GM19395 (cell line): Measurements from ENCODE around the gene FOXF2.

Source experiments
- ATAC-seq: cut with Tn5 transposase; IDR thresholded peaks from one replicate; pipeline ENCODE4 v1.9.1; 2021; ENCODE audit warnings: mild to moderate bottlenecking, moderate library complexity; ENCODE audit not compliant: unreplicated experiment

The FOXF2 gene

GRCh38 chr6:1390133-1390945 is 963 bp downstream of the FOXF2 start:
- no peak for ATAC-seq

DNA sequence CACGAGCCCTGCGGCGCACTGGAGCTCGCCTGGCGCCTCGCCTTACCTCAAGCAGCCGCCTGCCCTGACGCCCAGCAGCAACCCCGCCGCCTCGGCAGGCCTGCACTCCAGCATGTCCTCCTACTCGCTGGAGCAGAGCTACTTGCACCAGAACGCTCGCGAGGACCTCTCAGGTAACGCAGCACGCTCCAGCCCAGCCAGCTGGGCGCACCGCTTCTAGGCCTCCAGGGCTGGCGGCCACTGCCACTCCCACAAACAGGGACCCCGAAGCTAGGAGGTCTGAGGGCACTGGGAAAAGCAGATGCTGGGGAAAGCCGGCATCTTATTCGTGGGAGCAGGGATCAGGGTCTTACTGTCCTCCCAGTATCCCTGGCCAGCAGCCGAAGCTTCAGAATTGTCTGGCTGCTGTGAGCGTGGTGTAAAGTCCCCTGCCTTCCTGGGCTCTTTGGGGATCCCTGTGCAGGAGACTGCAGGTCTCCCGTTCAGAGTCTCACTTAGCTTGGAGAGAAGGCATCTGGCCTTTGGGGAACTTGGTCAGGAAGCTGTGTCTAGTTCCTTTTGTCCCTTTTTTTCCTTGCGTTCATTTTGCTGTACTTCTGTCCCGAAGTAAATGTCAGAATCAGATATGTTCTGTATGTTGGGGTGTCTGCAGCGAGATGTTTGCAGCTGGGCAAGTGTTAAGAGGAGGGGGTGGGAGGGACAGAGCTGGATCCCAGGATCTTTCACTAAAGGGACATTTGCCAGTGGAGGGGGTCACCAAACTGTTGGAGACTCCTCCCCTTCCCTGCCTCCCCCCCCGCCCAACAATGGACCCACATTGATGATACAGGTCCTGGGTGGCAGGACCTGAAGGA is 1.8 kb downstream of the FOXF2 start:
- no peak for ATAC-seq

- ATAC-seq, result no peak
Measured at GRCh38 chr6:1391800-1392309, 2.5 kb downstream of the FOXF2 start.

DNA sequence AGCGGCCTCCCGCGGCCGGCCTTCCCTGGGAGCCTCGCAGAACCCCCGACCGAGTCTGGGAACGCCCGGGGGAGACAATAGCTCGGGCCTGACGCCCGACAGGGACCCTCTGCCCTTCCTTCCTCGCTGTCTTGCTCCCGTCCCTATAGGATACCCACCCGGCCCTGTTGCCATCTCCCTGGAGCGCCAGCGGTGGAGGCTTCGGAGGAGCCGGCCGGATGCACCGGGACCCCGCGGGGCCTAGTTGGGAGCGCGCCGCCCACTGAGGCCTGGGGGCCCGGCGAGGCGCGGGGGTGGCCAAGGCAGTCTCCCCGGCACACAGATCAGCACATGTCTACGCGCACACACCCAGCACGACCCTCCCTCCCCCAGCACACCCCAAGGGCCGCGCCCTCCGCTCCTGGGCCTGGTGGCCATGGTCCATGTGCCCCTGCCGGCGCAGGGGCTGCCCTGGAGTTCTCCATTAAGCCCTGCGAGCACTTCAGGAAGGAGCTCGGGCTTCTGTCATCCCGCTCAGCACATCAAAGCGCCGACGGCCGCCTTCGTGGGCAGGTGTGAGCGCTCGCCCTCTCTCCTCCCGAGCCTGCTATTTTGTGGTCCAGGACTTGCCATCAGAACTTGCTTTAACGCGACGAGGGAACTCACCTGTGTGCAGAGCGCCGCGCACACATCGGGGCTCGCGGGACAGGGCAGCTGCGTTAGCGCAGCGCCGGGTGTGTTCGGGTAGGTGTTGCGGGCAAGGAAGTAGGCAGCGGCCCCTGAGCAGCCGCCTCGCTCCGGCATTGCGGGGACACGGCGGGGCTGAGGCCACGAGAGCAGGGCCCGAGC is 3.7 kb downstream of the FOXF2 start:
- ATAC-seq, result no peak

DNA sequence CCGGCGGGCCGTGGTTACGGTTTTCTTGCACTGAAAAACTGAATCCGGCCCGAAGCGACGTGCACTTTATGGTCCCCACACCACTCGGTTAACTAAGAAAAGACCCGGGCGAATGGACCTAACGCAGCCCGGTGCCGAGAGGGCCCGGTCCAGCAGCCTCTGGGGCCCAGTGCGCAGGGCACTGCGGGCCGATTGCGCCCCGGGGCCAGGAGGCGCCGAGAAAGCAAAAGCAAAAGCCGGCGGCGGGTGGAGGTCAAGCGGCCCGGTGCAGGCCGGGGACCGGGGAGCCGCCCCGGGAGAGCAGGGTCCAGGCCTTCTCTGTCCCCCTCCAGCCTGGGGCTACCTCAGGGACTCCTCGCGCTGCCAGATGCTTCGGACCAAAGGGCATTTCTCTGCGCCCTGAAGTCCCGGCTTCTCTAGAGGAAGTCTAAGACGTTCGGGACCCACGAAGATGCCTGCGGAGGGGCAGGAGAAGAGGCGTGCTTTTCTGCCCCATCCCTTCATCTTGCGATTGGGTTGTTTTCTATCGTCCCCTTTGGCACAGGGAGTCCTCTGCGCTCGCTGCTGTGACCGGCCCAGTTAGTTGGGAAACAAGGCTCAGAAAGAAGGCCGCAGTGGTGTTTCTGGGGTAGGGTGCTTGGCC is 4.4 kb downstream of the FOXF2 start:
- ATAC-seq, result no peak

GRCh38 chr6:1394514-1395463 is 5.4 kb downstream of the FOXF2 start:
- no peak for ATAC-seq

DNA sequence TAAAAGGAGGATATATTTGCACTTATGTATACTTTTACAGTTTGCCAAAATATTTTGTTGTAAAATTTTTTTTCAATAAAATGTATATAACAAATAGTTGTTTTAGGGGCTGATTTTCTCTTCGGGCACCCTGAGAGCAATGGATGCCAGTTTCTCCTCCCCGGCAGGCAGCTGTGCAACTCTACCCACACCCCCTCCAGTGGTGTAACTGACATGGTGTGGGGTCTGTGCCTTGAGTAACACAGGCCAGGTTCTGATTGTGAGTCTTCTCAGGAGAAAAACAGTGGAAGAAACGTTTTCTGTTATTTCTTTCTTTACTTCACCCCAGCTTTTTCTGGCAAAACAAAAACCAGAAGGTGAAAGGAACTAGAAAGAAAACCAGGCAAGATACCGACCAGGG is 6.1 kb downstream of the FOXF2 start:
- no peak for ATAC-seq

- ATAC-seq, result no peak
Measured at GRCh38 chr6:1395941-1396908, 6.8 kb downstream of the FOXF2 start.

GRCh38 chr6:1396952-1397868 is 7.8 kb downstream of the FOXF2 start:
- ATAC-seq, result peak; percentile 62

DNA sequence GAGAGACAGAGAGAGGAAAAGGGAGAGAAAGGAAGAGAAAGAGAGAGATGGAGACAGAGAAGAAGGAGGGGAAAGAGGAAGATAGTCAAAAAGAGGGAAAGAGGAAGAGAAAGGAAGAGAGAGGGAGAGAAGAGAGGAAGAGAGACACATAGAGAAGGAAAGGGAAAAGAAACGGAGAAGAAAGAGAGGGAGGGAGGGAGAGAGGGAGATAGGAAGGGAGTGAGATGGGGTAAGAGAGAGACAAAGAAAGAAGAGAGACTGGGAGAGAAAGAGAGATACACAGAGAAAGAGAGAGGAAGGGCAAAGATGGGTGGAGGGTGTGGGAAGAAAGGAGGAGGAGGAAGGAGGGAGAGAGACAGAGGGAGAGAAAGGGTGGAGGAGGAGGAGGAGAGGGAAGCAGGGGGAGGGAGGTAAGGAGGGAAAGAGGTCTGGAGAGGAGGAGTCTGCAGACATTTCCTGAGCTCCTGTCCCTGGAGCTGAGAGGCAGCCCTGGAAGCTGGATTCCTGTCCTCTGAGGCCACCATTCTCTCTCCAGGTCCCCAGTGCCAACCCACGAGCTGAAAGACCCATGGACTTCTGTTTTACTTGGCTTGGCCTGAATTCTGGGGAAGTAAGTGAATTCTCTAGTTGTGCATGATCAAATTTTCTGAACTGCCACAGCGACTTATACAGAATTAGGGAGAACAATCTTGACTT is 9.9 kb downstream of the FOXF2 start:
- ATAC-seq, result no peak

DNA sequence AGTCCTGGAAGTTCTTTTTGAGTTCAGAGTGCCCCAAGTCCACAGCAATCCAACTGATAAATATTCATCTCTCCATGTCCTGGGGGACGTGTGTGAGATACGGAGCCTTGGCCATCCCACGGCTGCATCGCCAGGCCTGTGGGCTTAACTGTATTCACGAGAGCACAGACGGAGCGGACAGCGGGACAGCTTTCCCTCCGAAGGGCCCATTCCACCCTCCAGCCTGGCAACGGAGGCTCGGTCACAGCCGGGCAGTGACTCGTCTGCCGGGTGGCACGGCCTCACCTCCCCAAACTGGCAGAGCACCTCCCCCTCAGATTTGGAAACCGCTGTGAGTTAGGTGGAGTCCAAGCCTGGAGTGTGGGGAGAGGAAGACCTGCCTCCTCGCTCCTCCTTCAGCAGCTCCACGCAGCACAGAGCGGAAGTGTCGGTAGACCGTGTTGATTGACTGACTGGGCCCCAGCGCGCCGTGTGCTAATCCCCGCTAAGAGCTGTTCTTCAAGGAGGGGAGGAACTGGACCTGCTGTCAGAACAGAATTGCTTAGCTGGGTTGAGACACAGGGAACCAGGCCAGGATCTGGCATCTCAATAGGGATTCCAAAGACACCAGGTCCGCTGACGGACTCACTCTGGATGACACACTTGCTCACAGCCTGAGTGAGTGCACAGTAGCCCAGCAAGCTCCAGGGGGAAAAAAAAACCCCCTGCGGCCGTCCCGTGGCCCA is 10.9 kb downstream of the FOXF2 start:
- ATAC-seq, result no peak

DNA sequence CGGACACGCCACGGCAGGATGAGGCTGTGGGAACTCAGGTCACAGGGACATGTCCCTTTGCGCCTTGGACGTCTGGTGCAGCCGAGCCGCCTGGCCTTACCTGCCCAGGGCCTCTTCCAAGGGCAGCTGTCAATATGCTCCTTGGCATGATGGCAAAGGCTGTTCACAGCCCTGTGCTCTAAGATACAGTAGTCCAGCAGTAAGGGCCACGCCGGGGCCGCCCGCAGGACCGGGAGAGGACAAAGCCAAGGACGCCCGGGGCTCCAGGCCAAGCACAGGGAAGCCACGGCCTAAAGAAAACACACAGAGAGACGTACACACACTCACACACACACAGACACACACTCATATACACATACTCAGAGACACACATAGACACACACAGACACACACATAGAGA is 13.0 kb downstream of the FOXF2 start:
- no peak for ATAC-seq

- no peak for ATAC-seq
Measured at GRCh38 chr6:1402868-1403267, 13.5 kb downstream of the FOXF2 start.

DNA sequence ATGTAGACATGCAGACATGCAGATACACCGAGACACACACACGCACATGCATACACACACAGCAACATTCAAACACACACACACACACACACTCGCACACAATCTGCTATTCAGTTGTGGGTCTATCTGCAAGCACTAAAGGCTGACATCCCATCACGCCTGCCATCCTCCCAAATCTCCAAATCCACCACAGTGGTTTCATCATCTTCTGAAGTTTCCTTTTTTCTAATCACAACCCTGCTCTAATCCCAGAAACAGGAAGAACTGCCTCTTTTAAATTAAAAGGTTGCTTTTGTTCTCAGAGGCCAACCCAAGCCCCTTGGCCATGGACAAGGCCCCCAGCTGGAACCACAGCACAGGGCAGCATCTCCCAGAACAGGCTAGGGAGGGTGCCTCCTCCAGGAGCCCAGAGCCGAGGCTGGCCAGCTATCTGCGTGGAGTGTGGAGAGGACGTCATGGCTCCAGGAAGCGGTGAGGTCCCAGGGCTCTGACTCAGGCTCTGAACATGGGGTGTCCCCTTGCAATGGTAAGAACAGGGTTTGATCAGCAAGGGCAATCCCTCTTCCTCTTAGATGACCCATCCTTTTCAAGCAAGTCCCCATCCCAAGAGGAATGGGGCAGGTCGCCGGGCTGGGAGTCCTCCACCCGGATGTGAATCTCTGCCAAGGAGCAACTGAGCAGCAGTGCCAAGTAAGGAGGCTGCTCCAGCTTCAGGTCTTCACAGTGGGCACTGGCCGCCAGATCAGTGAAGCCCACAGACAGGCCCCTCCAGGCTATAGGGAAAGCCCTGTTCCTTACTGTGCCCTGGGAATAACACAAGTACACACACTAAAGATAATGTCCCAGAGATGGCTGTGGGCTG is 14.7 kb downstream of the FOXF2 start:
- no peak for ATAC-seq

- no peak for ATAC-seq
Measured at GRCh38 chr6:1404713-1405098, 15.3 kb downstream of the FOXF2 start.
